ENCODE measurements around the gene NSUN3.
"Not testable (repeated sequence)": the region's sequence is repeated elsewhere in the genome, so short reads cannot be mapped to it uniquely, and the experiment has no call there.

Gene NSUN3

DNA sequence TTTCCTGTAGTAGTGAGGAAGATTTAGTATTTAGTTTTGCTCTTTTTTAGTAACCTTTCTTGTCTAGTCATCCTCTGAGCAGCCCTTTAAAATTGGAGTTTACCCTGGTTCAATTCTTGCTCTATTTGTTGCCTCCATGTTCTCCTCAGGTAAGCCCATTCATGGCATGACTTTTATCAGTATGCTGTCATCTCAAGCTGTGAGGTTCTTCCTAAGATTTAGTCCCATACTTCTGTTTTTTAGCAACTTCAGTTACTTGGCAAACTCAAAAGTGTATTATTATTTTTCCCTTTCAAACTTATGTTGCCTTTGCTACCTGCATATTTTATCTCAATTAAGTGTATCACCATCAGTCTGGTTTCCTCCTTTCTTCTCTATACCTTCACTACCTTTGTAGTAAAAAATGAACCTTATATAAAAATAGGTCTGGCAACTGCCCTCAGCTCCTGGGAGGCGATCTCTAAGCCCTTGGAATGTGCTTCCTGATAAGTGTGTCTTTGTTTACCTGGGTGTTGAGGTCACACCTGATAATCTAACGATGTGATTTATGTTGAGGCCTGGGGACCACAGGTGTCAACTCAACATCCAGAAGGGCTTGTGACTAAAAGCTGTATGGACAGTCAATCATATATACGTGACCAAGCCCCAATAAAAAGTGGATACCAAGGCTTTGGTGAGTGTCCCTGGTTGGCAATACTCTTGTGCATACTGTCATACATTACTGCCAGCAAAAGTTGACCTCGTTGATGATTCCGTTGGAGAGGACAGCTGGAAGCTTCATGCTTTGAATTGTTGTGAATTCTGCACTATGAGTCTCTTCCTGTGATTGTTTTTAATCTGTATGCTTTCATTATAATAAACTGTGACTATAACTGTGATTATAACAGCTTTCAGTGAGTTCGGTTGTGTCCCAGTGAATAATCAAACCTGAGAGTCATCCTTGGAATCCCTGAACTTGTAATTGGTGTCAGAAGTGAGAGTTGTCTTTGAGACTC lies 3.9 kb downstream of the NSUN3 start:
- no peak for DNase-seq (ENCODE audit: low read depth, low spot score)

DNA sequence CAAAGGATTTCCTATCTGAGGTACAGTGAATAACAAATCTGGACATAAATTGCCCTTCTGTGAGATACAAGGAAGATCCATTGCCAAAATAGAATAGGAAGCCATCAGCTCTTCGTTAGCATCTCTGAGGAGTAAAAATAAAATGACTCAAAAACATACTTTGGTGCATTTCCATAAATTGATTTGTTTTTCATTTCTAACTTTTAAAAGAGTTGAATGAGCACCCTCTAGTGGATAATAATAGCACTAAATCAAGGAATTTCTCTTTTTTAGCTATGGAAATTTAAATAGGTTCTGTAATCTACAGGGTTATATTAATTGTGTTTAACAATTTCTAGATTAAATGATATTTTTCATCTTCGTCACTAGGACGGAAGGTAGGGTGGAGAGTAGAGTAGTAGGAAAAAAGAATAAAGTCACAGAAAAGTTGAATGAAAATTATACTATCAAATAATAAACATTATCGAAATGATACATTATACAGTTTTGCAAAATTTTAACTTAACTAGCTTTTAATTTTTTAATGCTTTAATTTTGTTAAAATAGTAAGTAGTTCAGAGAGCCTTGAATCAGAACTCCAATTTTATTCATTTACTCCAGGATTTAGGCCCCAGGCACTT lies 6.4 kb downstream of the NSUN3 start:
- no peak for DNase-seq (ENCODE audit: low read depth, low spot score)

DNA sequence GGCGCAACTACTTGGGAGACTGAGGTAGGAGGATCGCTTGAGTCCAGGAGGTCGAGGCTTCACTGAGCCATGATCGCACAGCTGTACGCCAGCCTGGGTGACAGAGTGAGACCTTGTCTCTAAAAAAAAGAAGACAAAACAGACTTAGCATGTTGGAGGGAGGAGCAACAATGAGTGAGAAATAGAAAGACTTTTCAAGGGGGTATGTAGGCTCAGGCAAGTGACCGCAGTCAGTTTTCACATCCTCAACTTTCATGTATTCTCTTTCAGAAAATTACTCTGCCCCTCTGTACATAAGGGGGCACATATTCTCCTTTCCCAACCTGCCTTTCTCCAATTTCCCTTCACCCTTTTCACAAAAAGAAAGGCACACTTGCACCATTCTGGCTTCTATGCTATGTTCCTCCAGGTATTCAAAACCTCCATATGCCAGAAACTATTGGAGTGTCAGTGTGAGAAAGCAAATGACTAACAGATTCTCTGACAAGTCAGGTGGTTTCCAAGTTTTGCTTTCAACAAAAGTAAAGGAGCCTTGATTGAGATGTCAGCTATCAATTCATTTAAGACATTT lies 7.6 kb downstream of the NSUN3 start:
- DNase-seq (ENCODE audit: low read depth, low spot score) = no peak

DNA sequence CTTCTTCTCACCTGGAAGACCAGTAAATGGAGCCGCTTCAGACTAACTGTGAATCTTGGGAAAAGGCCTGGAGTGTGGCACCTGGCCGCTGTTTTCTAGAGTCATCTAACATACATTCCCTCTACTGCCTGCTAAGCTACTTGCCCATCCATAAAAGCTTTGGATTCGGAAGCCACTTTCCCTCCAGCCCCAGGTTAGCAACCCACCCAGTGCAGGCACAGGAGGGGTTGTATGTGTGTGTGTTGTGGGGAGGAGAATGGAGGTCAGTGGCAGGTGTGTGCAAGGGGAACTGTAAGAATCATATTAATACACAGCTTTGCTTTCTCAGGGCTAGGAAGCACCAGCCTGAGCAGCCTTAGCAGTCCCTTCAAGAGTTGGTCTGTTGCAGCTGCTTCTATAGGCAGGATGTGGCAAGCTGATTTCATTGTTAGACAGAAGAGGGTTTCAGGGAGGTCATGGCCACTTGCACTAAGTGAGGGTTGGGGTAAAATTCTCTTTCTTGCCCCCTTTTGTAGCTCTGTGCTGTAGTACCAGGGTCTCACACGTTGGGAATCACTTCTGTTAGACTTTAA lies 8.9 kb downstream of the NSUN3 start:
- no peak for DNase-seq (ENCODE audit: low read depth, low spot score)

DNA sequence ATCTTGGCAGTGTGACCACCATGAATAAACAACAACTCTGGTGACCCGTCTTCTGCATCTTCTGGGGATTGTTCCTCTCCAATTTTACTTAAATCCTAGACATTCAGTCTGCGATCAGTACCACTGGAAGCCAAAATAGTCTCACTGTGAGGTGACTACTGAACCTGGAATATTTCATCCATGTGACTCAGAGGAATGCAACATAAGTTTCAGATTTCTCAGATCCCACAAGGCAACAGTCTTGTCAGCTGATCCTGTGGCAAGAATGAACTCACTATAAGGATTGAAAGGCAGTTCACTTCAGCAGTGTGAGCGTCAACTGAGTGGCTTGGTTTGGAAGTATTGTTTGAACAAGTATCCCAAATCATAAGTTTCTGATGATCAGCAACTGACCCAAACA lies 13.2 kb downstream of the NSUN3 start:
- no peak for DNase-seq (ENCODE audit: low read depth, low spot score)

DNA sequence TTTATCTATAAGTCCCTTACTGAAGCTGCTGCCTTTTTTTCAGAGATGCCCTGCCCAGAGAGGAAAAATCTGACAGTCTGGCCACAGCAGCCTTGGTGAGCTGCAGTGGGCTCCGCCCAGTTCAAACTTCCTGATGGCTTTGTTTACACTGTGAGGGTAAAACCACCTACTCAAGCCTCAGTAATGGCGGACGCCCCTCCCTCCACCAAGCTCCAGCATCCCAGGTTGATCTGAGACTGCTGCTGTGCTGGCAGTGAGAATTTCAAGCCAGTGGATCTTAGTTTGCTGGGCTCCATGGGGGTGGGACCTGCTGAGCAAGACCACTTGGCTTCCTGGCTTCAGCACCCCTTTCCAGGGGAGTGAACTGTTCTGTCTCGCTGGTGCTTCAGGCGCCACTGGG lies 17.7 kb downstream of the NSUN3 start:
- DNase-seq (ENCODE audit: low read depth, low spot score) = not testable (repeated sequence)

DNA sequence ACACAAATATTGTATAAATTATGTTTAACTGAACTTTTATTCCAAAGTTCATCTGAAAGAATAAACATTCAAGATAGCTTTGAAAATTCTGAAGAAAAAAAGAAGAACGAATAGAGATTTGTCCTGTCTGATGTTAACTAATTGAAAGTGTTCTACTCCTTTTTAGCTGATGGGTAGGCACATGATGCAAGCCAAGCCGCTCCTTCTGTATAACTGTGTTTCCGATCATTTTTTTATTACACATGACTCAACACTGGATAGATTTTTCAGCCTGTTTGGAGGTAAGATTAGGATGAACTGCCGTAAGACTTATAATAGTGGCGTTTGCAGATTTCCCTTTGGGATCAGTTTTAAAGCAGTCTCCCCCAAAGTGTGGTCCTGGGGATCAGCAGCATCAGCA lies 19.0 kb downstream of the NSUN3 start:
- DNase-seq (ENCODE audit: low read depth, low spot score) = no peak

DNA sequence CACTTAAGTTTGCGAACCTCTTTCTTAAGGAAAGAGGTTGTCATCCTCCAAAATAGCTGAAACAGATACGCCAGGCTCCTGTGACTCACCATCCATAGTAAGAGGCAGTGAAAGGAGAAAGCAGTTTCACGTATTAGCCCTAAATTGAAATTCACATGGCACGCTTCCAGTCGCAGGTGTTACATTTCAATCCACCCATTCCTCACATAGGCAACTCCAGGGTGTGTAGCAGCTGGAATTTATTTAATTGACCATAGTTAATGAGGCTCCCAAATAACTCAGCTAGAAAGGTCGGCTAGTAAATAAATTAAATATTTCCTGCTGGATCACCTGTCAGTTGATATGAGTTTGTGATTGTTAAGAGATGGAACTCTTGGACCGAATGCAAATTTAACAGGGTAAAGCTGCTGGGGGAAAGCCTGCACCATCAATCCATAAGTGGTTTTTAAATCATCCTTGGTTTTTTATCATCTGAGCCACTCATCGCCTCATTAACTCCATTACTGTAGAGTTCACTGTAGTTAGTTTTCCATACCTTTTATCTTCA lies 19.6 kb downstream of the NSUN3 start:
- no peak for DNase-seq (ENCODE audit: low read depth, low spot score)

DNA sequence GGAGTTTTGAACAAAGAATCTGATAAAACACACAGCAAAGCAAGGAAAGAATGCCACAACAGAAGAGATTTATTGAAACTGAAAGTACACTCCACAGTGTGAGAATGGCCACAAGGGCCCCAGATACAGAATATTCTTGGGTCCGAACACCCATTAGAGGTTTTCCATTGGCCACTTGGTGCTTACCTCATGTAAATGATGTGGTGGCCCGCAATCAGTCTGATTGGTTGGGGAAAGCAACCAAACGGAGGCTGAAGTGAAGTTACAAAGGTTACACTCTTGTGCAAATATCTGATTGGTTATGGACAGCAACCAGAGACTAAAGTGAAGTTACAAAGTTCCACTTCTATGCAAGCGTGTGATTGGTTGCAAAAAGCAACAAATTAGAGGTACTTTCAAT lies 20.4 kb downstream of the NSUN3 start:
- no peak for DNase-seq (ENCODE audit: low read depth, low spot score)

DNA sequence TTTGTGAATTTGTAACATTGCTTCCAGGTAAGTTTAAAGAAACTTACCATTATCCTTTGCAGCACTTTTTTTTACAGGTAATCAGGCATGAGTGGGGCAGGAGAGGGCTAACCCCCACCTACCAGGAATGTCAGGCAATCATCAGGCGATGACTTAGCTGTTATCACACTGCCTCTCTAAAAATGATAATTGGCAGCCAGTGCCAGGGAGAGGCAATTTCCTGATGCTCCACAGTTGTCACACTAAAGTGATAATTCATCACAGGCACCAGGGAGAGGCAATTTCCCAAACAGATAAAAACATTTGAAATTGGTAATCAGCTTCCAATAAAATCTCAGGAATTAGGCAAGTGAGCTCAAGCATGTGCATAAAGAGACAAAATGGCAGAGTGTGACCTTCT lies 26.3 kb downstream of the NSUN3 start:
- DNase-seq (ENCODE audit: low read depth, low spot score) = no peak

DNA sequence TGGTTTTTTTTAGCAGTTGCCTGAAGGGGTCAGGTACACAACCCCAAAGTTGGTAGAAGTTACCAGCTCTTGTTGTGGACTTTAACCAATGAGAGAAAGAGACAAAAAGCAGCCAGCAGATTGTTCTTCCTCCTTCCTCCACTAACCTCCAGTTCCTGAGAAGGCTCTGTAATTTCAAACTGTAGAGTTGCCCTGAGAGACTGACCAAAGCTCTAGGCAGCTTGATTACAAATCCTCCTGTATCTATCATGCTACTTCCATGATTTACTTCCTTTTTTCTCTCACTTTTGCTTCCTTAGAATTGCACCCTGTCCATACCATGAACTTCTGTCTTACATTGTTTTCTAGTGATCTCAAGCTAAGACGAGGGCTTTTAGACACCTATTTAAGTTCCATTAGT lies 29.2 kb downstream of the NSUN3 start:
- no peak for DNase-seq (ENCODE audit: low read depth, low spot score)

DNA sequence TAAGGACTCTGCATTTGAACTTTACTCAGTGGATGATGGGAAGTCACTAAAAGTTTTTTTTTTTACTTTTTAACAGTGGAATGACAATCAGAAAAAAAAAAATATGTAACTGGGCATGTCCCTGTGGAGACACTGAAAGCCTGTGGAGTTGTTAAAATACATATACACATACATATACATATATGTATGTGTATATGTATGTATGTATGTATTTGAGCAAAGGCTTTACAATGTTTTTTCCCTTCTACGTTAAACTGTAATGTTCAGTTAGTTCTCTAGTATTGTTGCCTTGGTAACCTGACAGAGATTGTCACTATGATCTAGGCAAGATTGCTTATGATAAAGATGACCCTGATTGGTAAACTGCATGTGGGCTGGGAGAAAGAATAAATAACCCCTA lies 30.3 kb downstream of the NSUN3 start:
- no peak for DNase-seq (ENCODE audit: low read depth, low spot score)

DNA sequence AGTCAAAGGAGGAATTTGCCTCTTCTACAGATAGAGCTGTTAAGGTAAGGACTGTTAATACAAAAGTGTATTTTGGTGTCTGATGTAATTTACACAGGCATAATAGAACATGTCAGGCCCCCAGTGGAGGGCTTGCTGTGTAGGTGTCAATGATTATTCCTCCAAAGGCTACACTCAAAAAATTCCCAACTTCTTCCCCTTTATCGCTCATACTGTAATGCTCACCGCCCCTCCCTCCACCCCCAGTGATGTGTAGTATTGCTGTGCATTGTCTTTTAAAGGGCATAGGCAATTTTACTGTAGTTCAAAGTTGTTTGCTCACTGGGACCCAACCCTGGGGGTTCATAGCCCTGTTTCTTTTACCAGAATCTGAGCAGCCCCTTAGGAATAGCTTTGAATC lies 32.2 kb downstream of the NSUN3 start:
- no peak for DNase-seq (ENCODE audit: low read depth, low spot score)

DNA sequence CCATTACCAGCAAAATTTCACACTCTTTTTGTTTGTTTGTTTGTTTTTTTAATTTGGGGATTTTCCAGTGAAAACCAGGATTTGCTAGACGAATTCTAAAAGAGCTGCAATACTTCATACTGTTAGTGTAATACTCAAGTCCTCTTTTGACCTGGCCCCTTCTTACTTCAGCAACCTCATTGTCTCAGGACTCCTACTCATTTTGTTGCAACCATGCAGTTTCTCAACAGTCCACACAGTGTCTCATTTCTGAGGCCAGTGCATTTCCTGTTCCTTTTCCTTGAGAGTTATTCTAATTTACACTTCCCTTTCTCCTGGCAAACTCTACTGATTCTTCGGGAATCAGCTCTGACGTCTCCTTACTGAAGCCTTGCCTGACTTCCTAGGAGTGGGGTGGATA lies 35.6 kb downstream of the NSUN3 start:
- no peak for DNase-seq (ENCODE audit: low read depth, low spot score)

DNA sequence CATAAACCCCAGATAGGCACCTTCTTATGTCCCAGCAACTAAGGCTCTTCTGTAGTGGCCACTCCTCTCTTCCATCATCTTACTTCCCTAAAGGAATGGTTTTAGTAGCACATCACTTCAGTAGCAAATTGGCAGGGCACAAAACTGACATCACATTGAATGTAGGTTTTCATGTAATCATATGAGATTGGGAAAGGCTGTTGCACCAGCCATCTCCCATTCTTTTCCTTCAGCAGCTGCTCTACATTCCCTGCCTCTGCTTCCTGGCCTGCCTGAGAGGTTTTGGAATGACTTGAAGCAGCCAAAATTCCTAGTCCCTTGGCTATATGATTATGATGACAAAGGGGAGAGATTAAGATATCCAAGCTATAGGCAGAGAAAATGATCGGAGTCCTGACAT lies 36.5 kb downstream of the NSUN3 start:
- DNase-seq (ENCODE audit: low read depth, low spot score) = no peak

DNA sequence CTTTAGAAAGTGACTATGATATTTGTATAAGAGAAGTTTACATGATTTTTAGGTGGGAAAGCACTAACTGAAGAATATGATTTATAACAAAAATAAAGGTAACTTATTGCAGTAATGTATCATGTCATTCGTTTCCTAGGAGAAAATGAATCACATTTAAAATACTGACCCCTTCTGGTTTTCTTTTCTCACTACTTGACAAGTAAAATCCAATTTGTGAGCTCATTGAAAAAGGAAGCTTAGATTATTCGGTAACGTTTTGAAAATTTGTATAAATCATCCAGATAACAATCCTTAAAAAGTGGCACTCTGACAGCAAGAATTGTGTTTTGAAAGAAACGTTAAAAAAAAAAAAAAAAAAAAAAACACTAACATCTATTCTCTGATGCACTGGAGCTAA lies 39.0 kb downstream of the NSUN3 start:
- no peak for DNase-seq (ENCODE audit: low read depth, low spot score)

DNA sequence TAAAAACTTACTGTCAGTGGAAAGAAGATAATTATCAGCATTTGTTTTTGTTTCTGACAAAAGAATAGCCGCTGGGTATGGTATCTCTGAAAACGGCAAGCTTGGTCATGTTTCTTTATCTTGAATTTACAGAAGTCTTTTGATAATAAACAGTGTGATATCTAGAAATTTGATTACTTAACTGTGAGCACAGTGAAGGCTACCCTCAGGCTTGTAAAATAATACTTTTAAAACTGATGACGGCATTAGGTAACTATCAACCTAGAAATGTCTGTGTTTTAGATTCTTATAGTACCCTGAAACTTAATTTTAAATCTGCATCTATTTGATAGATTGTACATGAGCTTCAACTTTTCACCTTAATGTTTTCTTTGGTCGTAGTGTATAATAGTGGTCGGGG lies 43.4 kb downstream of the NSUN3 start:
- no peak for DNase-seq (ENCODE audit: low read depth, low spot score)

DNA sequence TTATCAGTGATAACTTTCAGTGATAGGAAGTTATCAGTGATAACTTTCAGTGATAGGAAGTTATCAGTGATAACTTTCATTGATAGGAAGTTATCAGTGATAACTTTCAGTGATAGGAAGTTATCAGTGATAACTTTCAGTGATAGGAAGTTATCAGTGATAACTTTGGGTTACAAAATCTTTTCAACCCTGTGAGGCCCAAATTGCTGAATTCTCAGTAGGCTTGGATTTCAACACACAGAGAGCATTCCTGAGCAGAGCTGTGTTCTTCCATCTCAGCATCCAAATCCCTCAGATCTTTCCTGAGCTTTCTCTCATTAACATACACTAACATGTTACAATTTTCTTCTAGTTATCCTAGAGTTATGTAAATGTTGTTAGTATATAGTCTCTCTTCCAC lies 47.4 kb downstream of the NSUN3 start:
- not testable (repeated sequence) for DNase-seq (ENCODE audit: low read depth, low spot score)

DNA sequence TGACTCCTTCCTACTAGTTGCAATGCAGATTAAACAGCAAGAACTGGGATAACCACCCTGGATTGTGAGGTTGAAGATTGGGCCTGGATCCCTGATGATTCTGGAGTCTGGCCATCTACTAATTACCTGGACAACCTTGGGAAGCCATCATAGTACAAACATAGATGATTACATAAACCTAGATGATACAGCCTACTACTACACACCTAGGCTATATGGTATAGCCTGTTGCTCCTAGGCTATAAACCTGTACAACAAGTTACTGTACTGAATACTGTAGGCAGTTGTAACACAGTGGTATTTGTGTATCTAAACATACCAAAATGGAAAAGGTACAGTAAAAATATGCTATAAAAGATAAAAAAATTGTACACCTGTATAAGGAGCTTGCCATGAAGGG lies 48.0 kb downstream of the NSUN3 start:
- no peak for DNase-seq (ENCODE audit: low read depth, low spot score)

DNA sequence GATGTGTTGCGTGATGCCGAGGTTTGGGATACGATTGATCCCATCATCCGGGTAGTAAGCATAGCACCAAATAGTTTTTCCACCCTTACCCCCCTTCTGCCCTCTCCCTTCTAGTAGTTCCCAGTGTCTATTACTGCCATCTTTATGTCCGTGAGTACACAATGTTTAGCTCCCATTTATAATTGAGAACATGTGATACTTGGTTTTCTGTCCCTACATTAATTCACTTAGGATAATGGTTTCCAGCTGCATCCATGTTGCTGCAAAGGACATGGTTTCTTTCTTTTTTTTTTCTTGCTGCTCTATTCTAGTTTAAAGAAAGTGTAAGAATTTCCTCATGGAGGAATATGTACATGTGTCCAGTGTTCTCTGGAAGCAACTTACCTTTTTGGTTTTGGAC lies 51.8 kb downstream of the NSUN3 start:
- DNase-seq (ENCODE audit: low read depth, low spot score) = no peak

DNA sequence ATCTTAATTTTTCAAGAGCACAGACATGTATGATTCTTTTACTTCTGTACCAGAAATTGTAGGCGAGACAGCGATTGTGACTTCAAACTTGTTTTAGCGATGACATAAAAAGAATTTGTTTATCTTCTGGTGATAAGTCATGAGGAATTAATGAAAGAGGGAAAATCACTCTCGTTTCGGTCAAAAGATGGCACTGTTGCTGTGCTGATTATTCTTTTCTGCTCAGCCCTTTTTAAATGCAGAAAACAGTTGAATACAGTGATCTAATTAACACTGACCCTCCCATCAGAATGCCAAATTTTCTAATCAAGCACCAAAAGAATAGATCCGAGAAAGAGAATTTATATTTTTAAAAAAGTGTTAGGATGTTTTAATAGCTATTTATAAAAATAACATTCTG lies 52.6 kb downstream of the NSUN3 start:
- no peak for DNase-seq (ENCODE audit: low read depth, low spot score)

DNA sequence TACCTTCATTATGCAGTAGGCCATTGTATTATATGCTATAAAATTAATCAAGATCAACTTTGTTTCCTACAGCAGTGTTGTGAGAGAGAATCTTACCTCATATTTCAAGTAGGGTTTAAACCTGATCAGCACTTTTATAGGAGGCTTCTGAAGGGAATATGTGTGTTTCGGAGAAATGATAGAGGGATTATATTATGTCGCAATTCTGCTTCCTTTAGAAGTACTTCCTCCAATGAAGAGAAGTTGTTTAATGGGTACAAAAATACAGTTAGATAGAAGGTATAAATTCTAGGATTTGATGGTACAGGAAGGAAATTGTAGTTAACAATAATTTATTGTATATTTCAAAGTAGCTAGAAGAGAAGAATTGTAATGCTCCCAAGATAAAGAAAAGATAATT lies 54.9 kb downstream of the NSUN3 start:
- DNase-seq (ENCODE audit: low read depth, low spot score) = no peak
